ENCODE data around the gene ACBD5. TPM values are rescaled to one million over a fixed set of nuclear protein-coding genes. Genes with fewer than 3 reads are reported as not detected.
"Not testable (repeated sequence)": the region's sequence is repeated elsewhere in the genome, so short reads cannot be mapped to it uniquely, and the experiment has no call there.

Gene ACBD5
- total RNA-seq, 6 experiments from 2014 or later, result 19.8 to 26.2 (median 23.0) TPM

- H3K4me3 Mint-ChIP-seq, result peak overlapping the region; percentile 99
- DNase-seq, result peak; percentile 31
- peaks cover 3% of the 10 kb centered on the region for H3K27me3 Mint-ChIP-seq (ENCODE audit: insufficient read depth)
- no peaks in the 10 kb centered on the region for H3K9me3 Mint-ChIP-seq
- H3K36me3 Mint-ChIP-seq (ENCODE audit: low read depth), result peaks cover 4% of the 10 kb centered on the region; the same call in 1 of the 2 replicates
- H3K27ac Mint-ChIP-seq, result peak overlapping the region; percentile 99
- H3K4me1 Mint-ChIP-seq (ENCODE audit: low read depth), result peaks cover 39% of the 10 kb centered on the region
- no peak for TF ChIP-seq CTCF (IDR thresholded peaks at IDR 0.05)
These were observed 2.5 kb upstream of the ACBD5 start for GRCh38 chr10:27242951-27243551.

- peaks cover 4% of the 10 kb centered on the region; the same call in 1 of the 2 replicates for H3K36me3 Mint-ChIP-seq (ENCODE audit: low read depth)
- no peak for DNase-seq
- no peaks in the 10 kb centered on the region for H3K9me3 Mint-ChIP-seq
- peaks cover 39% of the 10 kb centered on the region for H3K4me1 Mint-ChIP-seq (ENCODE audit: low read depth)
- peak overlapping the region; percentile 99 for H3K27ac Mint-ChIP-seq
- no peak; the same call in 1 of the 2 replicates for TF ChIP-seq CTCF (IDR thresholded peaks at IDR 0.05)
- H3K27me3 Mint-ChIP-seq (ENCODE audit: insufficient read depth), result peaks cover 2% of the 10 kb centered on the region
- H3K4me3 Mint-ChIP-seq, result peak overlapping the region; percentile 99
These were observed 1.9 kb upstream of the ACBD5 start for GRCh38 chr10:27242473-27242950.

GRCh38 chr10:27241652-27242472, 1.3 kb upstream of the ACBD5 start:
- Mint-ChIP-seq H3K27me3 (ENCODE audit: insufficient read depth) (peaks cover 2% of the 10 kb centered on the region), H3K27ac (peak overlapping the region; percentile 99), H3K4me1 (ENCODE audit: low read depth) (peaks cover 39% of the 10 kb centered on the region), H3K36me3 (ENCODE audit: low read depth) (peaks cover 4% of the 10 kb centered on the region; the same call in 1 of the 2 replicates), H3K9me3 (no peaks in the 10 kb centered on the region), H3K4me3 (peak overlapping the region; percentile 99)
- TF ChIP-seq CTCF (IDR thresholded peaks at IDR 0.05), result peak; percentile 59
- DNase-seq, result peak; percentile 88

GRCh38 chr10:27241010-27241651, 534 bp upstream of the ACBD5 start:
- Mint-ChIP-seq H3K27ac (peak overlapping the region; percentile 99), H3K4me3 (peak overlapping the region; percentile 99), H3K36me3 (ENCODE audit: low read depth) (peaks cover 4% of the 10 kb centered on the region; the same call in 1 of the 2 replicates), H3K27me3 (ENCODE audit: insufficient read depth) (peaks cover 2% of the 10 kb centered on the region), H3K9me3 (no peaks in the 10 kb centered on the region), H3K4me1 (ENCODE audit: low read depth) (peaks cover 39% of the 10 kb centered on the region)
- TF ChIP-seq CTCF (IDR thresholded peaks at IDR 0.05), result no peak
- no peak for DNase-seq

GRCh38 chr10:27237531-27237930, 3.1 kb downstream of the ACBD5 start:
- not testable (repeated sequence) for H3K36me3 Mint-ChIP-seq (ENCODE audit: low read depth); DNase-seq; H3K4me3 Mint-ChIP-seq; H3K27me3 Mint-ChIP-seq (ENCODE audit: insufficient read depth); H3K27ac Mint-ChIP-seq; H3K9me3 Mint-ChIP-seq
- peaks cover 18% of the 10 kb centered on the region for H3K4me1 Mint-ChIP-seq (ENCODE audit: low read depth)

- not testable (repeated sequence) for H3K9me3 Mint-ChIP-seq; H3K27ac Mint-ChIP-seq; H3K27me3 Mint-ChIP-seq (ENCODE audit: insufficient read depth); DNase-seq; H3K36me3 Mint-ChIP-seq (ENCODE audit: low read depth); H3K4me3 Mint-ChIP-seq
- H3K4me1 Mint-ChIP-seq (ENCODE audit: low read depth), result peaks cover 16% of the 10 kb centered on the region
These were observed 3.9 kb downstream of the ACBD5 start for GRCh38 chr10:27236589-27237128.
